Kidney (tissue), 14 donors: Measurements from ENCODE around the gene EXOC3. TPM values are rescaled to one million over a fixed set of nuclear protein-coding genes. Genes with fewer than 3 reads are reported as not detected.

Source experiments
- DNase-seq, 5 donors: peaks; one replicate each; pipeline ENCODE4 v3.0.0-alpha.2; 2013 to 2020
- FAIRE-seq: peaks from 2 replicates; lab custom pipeline; 2012; peaks lifted over from hg19 to GRCh38; lab: Jason Lieb, UNC
- H3K27ac ChIP-seq, 2 donors: one replicate each; pipeline ENCODE4 v1.7.0; 2013; ENCODE audit warnings: low read depth in 2 of 2, low read length in 2 of 2, inconsistent platforms in 1 of 2
- H3K27me3 ChIP-seq: one replicate; pipeline ENCODE4 v1.7.1; 2013; ENCODE audit warnings: low read length, inconsistent platforms; ENCODE audit not compliant: control insufficient read depth, insufficient read depth
- H3K36me3 ChIP-seq, 3 donors: one replicate each; pipeline versions ENCODE4 v1.7.0 to v1.7.1; 2013; ENCODE audit warnings: low read length in 3 of 3, control low read depth in 1 of 3, inconsistent platforms in 1 of 3; ENCODE audit not compliant: insufficient read depth in 3 of 3, control insufficient read depth in 2 of 3
- H3K4me1 ChIP-seq, 3 donors: one replicate each; pipeline versions ENCODE4 v1.7.0 to v1.7.1; 2013; ENCODE audit warnings: low read length in 3 of 3, inconsistent platforms in 1 of 3, low read depth in 1 of 3; ENCODE audit not compliant: control insufficient read depth in 2 of 3, insufficient read depth in 2 of 3
- H3K4me3 ChIP-seq, 3 donors: one replicate each; pipeline versions ENCODE4 v1.7.0 to v1.8.1; 2013; ENCODE audit warnings: low read length in 3 of 3, control low read depth in 1 of 3, inconsistent platforms in 1 of 3
- H3K9ac ChIP-seq, 3 donors: one replicate each; pipeline versions ENCODE4 v1.7.0 to v1.7.1; 2013; ENCODE audit warnings: low read length in 3 of 3, control low read depth in 1 of 3, inconsistent platforms in 1 of 3
- H3K9me3 ChIP-seq, 3 donors: one replicate each; pipeline versions ENCODE4 v1.7.0 to v1.7.1; 2013; ENCODE audit warnings: low read length in 3 of 3, control low read depth in 1 of 3, inconsistent platforms in 1 of 3; ENCODE audit not compliant: control insufficient read depth in 2 of 3, insufficient read depth in 1 of 3
- CTCF ChIP-seq: IDR thresholded peaks from 3 replicates; pipeline ENCODE4 v1.5.1; 2012; ENCODE audit warnings: mild to moderate bottlenecking, moderate library complexity, borderline replicate concordance; ENCODE audit not compliant: insufficient read depth; ENCODE audit errors: extremely low read depth
- intact Hi-C: fragments of 100-400 bp; cut with DNase I; formaldehyde crosslinking; loops from one replicate; pipeline ENCODE4 v1.11.1; 2022
- polyA plus RNA-seq: library from polyadenylated mRNA; stranded (reverse); fragments of 350-450 nt; fragmentation: Illumina TruSeq; extraction: RNeasy Lipid Tissue Mini Kit (QIAGEN cat#74804); gene quantifications from one replicate; pipeline ENCODE4 v1.2.3, GENCODE V29; 2014; ENCODE audit warnings: low read depth, low replicate concordance; ENCODE audit not compliant: insufficient read depth
- total RNA-seq: library from RNA; stranded (reverse); fragmentation: NEBNext Ultra II Directional; extraction: Animal tissue kit (Norgen Biotek cat#: 25700); gene quantifications from one replicate; pipeline ENCODE4 v1.2.1, GENCODE V29; 2021
- donor health status: control.
- donor health status: control.
- donor health status: control.
- donor health status: control.
- donor health status: control.
- donor health status: DM: yes; HTN: yes; CAD: no.
- donor health status: Normal renal cell carcinoma (clear cell type).

Gene EXOC3
- total and polyA plus RNA-seq, 2 donors from 2014 or later, result 40.5 to 71.5 TPM

- DNase-seq, result peak in 1 of 5 donors; percentile 39
- no peaks in the 10 kb centered on the region for H3K9me3 ChIP-seq
- no peak overlapping the region for H3K9ac ChIP-seq
- H3K27me3 ChIP-seq, result no peaks in the 10 kb centered on the region
- no peak for FAIRE-seq
- H3K36me3 ChIP-seq, result no peaks in the 10 kb centered on the region
- no peak overlapping the region for H3K27ac ChIP-seq
- H3K4me1 ChIP-seq, result no peaks in the 10 kb centered on the region
- H3K4me3 ChIP-seq, result no peak overlapping the region
- intact Hi-C loops, result no loop called here
- TF ChIP-seq CTCF, result no peak
Measured at GRCh38 chr5:436641-436975, 6.4 kb upstream of the EXOC3 start.

GRCh38 chr5:437281-437771, 5.7 kb upstream of the EXOC3 start:
- intact Hi-C loops, result no loop called here
- H3K27me3 ChIP-seq, result no peaks in the 10 kb centered on the region

GRCh38 chr5:438481-438981, 4.4 kb upstream of the EXOC3 start:
- TF ChIP-seq CTCF, result no peak
- DNase-seq (peak in 1 of 5 donors; percentile 71), FAIRE-seq (no peak)
- peaks cover 0 to 8% (median 6%) of the 10 kb centered on the region in 3 donors for H3K4me1 ChIP-seq
- no peaks in the 10 kb centered on the region for H3K27me3 ChIP-seq
- no peaks in the 10 kb centered on the region for H3K36me3 ChIP-seq
- no peak overlapping the region for H3K4me3 ChIP-seq
- no peaks in the 10 kb centered on the region for H3K9me3 ChIP-seq
- intact Hi-C loops, result no loop called here
- H3K27ac ChIP-seq, result no peak overlapping the region
- no peak overlapping the region for H3K9ac ChIP-seq

More at GRCh38 chr5:437281-437771, 5.7 kb upstream of the EXOC3 start:
- DNase-seq (peak in 1 of 5 donors; percentile 52), FAIRE-seq (no peak)
- no peak overlapping the region for H3K9ac ChIP-seq
- no peaks in the 10 kb centered on the region for H3K36me3 ChIP-seq
- no peak for TF ChIP-seq CTCF
- H3K4me1 ChIP-seq, result peaks cover 0 to 6% (median 3%) of the 10 kb centered on the region in 3 donors
- no peak overlapping the region for H3K27ac ChIP-seq
- no peak overlapping the region for H3K4me3 ChIP-seq
- no peaks in the 10 kb centered on the region for H3K9me3 ChIP-seq

- intact Hi-C loops, result no loop called here
Measured at GRCh38 chr5:439181-439580, 3.8 kb upstream of the EXOC3 start.

More at GRCh38 chr5:439181-439580, 3.8 kb upstream of the EXOC3 start:
- no peak overlapping the region for H3K27ac ChIP-seq
- H3K4me3 ChIP-seq, result no peak overlapping the region
- no peak overlapping the region for H3K9ac ChIP-seq
- DNase-seq, result no peak
- no peak for TF ChIP-seq CTCF
- H3K9me3 ChIP-seq, result no peaks in the 10 kb centered on the region
- H3K36me3 ChIP-seq, result no peaks in the 10 kb centered on the region
- no peak for FAIRE-seq
- H3K4me1 ChIP-seq, result peaks cover 0 to 15% (median 6%) of the 10 kb centered on the region in 3 donors
- H3K27me3 ChIP-seq, result no peaks in the 10 kb centered on the region
